Measurements from ENCODE around the gene ADISSP.

- no peak for TF ChIP-seq GABPB1 (CRISPR knock-in tag; IDR thresholded peaks at IDR 0.05)
- TF ChIP-seq TCF7L2 (IDR thresholded peaks at IDR 0.05; ENCODE audit: low read depth, low read length) = no peak
- TF ChIP-seq ZNF133 (CRISPR knock-in tag; IDR thresholded peaks at IDR 0.05) = no peak
- no peak for TF ChIP-seq CGGBP1 (CRISPR knock-in tag; IDR thresholded peaks at IDR 0.05)
- TF ChIP-seq RFX5 (IDR thresholded peaks at IDR 0.05; ENCODE audit: low read depth, low read length) = no peak
- TF ChIP-seq USF1 (CRISPR knock-in tag; IDR thresholded peaks at IDR 0.05) = no peak
- no peak for TF ChIP-seq ZBTB33 (CRISPR knock-in tag; IDR thresholded peaks at IDR 0.05)
Measured at GRCh38 chr20:3755814-3756480, 11.6 kb downstream of the ADISSP start.

Measured in K562 (cell line).